ENCODE measurements around the gene TMEM198.

Gene TMEM198

DNA sequence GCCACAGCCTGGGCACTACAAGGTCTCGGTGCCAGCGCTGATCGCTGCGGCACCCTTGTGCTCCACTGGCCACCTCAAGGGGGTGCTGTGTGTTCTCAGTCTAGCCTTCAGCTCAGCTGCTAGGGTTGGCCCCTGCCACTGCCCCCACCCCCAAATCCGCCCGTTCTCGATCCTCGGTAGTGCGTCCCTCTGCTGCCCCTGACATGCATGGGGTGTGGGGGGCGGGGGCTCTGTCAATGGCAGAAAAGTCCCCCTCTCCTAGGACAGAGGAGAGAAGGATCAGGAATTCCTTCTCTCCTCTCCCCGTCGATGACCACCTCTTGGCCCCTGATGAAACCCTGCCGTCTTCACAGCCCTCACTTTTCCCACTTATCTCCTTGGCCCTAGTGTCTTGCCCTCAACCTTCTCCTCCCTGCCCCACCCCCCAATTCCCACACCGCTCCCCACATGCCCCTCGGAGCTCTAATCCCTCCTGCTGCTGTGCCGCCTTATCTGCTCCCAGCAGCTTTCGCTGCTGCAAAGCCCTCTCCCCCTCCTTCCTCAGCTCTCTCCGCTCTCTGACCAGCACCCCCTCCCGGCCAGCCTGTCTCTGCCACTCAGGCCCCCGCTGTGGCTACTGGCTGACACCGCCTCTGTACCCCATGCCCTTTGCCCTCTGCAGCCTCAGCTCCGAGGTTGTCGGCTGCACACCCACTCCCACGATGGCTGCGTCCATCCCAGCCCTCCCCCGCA lies 33.9 kb upstream of the TMEM198 start:
- peak; percentile 95 for DNase-seq

DNA sequence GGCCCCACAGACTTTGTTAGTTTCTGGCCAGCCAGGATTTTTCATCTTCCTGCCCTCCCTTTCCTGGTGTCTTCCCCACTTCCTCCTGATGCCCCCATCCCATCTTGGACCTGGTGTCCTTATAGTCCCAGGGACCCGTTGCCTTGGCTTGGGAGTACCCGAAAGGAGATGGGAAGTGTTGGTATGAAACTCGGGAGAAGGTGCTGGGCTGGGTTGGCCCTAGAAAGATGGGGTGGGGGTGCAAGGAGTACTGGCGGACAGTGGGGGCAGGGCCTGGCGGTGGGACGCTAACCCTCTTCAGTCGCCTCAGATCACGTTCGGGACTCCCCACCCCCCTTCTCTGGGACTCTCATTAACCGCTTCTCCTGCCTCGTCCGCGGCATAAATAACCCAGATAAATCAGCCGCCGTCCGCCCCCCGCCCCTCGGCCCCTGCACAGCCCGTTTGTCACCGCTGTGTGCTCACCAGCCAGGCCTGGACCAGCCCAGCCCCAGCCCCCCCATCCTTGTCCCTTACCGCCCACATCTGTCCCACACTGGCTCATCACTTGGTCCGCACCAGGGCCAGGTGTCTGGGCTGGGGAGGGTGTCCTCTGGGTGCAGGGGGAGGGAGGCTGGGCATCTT lies 33.2 kb upstream of the TMEM198 start:
- peak; percentile 35 for DNase-seq

DNA sequence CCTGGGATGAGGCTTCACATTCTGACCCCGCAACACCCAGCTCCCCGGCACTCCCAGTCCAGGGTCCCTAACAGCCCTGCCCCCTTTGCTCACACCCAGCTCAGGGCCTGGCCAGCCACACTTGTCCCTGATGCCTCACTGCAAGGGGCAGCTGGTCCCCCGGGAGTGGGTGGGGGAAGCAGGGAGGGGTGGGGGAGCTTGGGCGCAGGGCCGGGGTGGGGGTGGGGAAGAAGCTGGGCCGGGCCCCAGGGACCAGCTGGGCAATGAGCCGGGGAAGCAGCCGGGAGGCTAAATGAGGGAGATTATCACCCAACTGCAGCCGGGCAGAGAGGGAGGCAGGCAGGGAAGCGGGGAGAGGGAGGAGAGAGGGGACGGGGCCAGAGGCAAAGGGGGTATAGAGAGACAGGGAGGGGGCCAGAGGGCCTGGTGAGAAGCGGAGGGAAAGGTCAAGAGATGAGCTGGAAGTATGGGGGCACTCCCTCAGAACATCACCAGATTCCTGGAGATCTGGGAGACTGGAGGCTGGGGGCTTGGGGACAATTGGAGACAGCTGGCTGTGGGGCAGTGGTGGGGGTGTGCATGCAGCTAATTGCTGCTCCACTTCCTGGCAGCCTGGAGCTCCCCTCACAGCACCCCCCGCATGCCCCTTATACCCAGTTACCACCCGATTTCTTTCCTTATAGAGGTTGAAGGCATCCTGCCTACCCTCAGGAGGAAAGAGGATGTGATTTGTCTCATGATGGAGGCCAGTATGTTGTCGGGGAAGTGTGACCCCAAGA lies 32.1 kb upstream of the TMEM198 start:
- DNase-seq = peak; percentile 78

DNA sequence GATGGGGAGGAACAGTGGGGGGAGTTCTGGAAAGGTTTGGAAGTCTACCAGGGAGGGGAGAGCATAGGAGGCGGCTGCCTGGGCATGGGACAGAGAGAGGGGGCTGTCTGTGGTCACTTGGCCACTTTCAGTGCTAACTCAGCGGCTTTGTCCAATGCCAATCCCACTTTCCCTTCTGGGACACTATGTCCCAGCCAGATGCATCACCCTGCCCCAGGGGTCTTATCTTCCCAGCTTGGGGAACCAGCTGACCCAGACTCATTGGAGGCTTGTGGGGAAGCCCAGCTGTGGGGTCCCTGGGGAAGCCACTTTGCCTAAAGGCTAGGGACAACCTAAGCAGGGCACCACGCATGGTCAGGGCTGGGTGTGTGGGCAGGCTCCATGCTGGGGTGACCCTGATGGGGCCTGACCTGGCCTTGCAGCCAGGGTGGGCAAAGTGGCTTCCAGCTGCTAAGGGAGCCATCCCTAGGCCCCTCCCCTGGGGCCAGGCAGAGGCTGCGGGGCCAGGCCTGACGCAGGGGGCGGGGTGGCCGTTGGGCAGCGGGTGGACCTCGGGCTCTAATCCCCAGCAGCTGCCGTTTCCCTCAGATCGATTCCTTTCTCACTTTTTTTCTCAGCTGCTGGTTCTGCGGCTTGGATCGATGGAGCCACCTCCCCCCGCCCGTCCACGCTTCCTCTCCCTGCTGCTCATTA lies 31.2 kb upstream of the TMEM198 start:
- no peak for DNase-seq

DNA sequence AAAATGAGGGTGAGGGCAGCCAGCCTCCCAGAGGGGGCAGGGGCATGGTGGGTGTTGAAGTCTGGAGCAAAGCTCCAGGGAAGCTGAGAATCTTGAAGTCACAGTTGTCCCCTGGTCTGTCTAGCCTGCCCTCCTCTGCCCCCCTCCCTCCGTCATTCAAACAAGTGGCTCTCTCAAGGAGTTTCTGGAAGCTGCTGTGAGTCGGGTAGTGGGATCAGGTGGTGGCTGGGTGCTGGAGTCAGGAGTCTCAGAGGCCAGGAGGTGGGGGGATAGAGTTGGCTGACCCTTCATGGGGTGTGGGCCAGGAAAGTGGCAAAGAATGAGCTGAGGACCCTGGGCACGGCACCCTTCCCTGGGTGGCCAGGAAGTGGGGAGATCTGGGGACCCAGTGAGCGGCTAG lies 30.0 kb upstream of the TMEM198 start:
- DNase-seq = peak; percentile 46

DNA sequence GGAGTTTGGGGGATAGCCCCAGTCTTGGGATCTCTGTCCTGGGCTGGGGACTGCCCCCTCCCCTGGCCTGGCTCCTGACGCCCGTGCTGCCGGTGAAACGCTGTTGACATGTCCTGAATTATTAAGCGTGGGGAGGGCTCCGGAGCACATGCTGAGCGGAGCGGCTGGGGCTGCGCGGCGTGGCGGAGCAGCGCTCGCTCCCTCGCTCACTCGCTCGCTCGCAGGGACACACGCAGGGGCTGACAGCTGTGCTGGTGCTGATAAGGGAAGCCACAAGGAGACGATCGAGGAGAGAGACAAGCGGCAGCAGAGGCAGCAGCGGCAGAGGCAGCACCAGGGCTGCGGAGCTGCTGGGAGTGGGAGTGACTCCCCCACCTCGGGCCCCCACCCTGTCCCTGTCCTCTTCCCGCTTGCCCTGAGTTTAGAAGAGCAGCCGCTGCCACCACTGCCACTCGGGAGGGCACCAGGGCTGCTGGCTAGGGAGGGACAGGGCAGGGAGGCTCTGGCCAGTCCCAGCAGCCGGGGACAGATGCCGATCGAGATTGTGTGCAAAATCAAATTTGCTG lies 29.5 kb upstream of the TMEM198 start, which contains the start of gene ASIC4:
Gene ASIC4 (plus strand): TSS at position 287 of the 566 bp plus-strand sequence. CDS start 243 bp downstream, at position 530.
- peak; percentile 95 for DNase-seq

DNA sequence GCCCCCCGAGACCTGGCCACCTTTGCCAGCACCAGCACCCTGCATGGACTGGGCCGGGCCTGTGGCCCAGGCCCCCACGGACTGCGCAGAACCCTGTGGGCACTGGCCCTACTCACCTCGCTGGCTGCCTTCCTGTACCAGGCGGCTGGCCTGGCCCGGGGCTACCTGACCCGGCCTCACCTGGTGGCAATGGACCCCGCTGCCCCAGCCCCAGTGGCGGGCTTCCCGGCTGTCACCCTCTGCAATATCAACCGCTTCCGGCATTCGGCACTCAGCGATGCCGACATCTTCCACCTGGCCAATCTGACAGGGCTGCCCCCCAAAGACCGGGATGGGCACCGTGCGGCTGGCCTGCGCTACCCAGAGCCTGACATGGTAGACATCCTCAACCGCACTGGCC lies 29.0 kb upstream of the TMEM198 start:
- no peak for DNase-seq

DNA sequence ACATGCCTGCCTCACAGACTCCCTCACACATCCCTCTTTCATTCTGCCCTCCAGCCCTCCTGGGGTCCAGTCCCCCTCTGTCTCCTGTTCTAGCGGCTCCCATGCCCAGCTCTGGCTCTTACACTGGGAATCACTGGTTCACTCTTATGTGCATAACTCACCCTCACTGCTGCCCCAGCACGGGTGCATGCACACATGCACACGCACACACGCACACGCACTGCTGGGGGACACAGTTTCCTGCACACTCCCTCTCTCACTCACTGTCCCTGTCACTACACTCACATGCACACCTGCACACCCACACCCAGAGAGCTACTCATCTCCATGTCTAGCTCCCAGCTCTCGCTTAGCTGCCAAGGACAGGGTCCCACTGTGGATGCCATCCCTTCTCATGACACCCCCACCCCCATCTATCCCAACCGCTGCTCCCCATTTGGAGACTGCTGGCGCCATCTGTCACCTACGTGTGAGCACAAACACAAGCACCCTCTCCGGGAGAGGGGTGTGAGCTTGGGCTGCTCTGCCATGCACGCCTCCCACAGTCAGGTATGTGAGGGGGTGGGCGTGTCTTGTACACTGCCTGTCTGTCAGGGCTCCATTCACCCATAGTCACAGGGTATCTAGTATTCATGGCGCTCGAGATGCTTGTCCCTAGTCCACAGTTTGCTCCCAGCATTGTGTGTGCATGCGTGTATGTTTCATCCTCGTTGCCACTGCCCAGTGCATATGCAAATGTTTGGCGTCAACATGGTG lies 27.8 kb upstream of the TMEM198 start:
- DNase-seq = no peak

DNA sequence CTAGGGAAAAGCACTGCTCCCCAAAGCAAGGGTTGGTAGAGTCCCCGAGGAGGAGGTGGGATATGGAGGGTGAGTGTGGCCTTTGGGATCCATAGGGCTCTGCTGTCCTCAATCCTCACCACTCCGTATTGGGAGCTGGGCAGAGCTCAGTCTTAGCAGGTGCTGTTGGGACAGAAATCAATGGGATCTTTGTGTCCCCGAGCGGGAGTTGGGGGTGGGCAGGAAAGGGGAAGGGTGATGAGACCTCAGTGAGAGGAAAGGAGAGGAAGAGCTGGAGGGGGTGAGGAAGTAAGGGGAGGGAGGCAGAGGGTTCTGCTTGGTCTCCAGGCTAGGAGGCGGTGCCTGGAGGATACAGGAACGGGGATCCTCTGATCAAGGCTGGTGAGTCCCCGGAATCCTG lies 26.9 kb upstream of the TMEM198 start:
- DNase-seq = no peak

DNA sequence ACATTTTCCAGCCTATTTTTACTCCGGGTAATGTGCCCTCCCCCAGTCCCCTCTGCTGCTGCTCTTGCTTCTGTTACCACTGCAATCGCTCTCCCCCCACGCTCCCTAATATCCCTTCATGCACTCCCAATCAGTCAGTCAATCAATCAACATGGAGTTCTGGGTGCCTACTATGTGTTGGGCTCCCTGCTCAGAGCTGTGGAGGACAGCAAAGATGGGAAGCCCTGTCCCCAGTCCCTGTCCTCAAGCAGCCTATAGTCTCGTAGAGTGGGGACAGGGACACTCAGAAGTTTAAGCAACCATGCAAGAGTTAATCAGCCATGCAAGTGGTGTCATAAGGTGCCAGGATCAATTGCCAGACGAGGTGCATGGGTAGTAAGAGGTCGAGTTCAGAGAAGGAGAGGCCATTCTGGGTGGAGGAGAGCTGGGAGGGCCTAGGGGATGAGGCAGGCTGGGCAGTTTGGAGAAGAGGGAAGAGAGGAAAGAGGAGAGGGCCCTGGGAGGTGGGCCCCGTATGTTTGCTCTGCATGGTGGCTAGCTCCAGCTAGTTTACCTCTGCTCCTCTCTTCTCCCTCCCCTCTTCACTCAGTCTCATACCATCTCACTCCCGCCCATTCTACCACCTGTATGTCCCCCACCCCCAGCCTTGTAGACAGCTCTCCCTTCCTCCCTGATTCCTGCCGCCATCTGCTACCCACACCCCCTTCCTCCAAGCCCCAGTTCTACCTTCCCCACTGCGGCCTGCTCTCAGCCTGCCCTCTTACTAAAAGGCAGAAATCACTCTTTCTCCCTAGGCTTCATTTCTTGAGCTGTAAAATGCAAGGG lies 25.7 kb upstream of the TMEM198 start:
- no peak for DNase-seq

DNA sequence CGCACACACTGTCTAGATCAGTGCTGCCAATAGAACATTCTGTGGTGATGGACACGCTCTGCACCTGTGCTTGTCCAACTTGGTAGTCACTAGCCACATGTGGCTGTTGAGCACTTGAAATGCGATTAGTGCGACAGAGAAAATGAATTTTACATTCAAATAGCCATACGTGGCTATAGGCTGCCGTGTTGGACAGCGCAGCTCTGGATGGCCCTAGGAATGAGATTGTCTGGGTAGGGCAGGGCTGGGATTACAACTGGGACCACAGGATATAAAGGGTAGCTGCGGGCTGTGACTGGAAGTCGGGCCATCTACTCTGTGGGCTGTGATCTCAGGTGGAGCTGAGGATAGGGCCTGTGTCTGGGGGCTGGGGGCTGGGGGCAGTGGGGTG lies 24.3 kb upstream of the TMEM198 start:
- no peak for DNase-seq

DNA sequence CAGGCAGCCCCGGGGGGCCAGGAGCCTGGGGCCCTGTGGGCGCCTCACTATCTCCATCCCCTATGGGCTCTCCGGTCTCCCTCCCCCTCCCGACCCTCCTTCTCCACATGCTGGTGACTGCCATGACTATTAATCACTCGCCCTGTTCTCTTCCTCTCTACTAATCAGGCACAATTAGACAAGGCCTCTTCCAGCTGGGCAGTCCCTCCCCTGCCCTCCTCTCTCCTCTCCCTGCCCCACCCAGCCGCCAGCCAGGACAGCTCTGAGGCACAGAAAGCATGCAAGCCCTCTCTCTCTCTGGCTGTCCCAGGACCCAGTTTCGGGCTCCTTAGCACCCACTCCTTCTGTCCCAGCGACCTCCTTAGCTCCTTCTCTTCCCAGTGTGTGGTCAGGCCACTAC lies 23.7 kb upstream of the TMEM198 start:
- DNase-seq = peak; percentile 67

DNA sequence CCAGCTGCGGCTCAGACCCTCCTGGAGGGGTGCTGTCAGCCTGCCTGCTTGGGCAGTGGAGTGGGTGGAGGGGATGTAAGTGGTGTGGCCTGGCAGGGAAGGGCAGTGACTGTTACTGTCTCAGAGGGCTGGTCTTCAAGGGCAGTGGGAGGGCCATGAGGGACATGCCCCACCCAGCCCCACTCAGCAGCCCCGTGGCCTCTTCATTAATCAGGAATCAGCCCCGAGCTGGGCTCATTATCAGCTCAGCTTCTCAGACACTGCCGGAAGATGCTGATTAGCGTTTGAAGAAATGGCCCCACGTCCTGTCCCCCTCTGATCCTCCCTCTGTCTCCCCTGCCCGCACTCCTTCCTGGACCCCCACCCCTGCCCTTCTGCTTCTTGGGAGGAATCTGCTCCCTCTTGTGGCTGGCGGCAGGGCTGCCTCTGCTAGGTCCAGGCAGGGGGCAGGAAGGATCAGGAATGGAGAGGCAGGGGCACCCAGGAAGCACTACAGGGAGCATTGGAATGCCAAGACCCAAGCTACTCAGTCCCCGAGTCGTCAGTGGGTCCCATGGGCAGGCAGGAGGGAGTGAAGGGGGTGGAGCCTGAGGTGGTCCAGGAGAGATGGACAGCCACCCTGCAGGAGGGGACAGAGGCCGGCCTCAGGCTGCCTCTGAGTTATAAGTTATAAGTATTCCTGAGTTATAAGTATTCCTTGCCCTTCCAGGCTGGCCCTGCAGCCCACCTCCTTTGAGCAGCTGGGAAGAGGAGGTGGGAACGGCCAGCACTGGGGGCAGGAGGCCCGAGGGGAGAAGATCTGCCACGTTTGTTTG lies 22.6 kb upstream of the TMEM198 start:
- peak; percentile 83 for DNase-seq

DNA sequence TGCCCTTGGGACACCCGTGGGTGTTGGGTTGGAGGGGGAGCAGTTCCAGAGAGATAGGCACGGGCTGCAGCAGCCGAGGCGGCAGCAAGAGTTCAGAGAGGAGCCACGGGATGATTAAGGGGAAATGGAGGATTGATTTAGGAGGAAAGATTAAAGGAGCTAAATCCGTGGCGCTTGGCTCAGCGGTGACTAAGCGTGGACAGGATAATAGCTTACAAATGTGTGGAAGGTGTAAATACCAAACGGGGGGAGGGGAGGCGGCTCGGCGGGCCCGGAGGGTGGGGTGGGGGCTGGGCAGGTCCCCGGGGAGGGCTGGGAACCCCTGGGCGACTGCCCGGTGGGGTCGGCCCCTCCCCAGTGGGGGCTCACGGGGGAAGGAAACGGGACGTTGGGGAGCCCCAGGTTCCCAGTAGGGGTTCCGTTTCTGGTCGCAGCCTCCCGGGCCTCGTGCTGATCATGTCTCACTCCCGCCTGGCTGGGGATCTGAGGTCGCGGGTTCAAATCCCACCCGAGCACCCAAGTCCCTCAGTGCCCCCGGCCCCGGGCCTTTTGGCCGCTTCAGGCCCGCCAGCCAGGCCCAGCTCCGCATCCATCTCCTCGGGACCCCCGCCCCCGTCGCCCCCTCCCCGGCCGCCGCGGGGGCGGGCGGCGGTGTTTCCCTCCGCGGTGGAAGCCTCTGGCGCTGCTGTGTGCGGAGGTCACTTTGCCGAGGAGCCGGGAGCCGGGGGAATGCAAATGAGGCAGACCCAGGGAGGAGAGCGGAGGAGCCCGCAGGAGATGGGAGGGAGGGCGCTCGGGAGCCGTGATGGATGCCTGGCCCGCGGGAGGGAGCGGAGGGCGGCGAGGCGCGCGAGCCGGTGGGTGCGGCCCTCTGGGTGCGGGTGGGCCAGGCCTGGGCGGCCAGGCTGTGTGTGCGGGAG lies 21.5 kb upstream of the TMEM198 start:
- DNase-seq = peak; percentile 50

DNA sequence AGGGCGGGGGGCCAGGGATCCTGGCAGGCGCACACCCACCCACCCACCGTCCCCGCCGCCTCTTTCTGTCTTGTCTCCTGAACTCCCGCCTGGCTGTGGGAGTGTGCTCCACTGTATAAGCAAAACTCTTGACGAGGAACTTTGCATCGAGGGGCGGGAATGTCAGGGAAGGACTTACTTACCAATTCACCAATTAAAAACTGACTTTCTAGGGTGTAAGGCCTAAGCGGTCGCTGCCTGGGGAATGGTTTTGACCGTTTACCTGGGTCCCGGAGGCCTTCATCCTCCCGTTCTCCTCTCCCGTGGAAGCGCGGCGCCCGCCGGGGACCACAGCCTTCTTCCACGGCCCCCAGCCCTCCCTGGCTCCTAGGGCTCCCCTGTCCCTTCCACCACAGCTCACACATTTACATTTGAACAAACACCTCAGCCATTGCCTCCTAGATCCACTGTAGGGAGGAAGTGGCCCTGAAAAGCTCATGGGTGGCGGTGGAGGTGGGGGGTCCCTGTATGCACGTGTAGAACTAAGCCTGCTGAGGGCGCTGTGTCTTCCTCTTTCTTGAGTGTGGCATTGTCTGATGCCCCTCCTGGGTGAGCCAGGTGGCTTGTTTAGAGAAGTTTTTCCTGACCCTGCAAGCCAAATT lies 20.7 kb upstream of the TMEM198 start:
- peak; percentile 42 for DNase-seq

DNA sequence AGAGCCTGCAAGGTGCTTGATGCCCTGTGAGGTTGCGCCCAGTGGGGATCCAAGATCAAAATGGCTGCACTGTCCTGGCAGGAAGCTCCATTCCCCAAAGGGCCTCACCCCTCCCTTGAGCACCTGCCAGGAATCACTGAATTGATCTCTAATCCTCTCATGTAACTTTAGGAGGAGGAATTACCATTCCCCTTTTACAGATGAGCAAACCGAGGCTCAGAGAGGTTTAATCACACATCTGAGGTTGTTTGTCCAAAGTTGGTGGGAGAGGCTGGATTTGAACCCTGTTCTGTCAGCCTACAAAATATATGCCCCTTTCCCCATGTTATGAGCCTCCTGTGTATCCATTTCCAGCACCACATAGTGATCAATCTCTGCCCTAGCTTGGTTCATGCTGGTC lies 19.0 kb upstream of the TMEM198 start:
- no peak for DNase-seq

DNA sequence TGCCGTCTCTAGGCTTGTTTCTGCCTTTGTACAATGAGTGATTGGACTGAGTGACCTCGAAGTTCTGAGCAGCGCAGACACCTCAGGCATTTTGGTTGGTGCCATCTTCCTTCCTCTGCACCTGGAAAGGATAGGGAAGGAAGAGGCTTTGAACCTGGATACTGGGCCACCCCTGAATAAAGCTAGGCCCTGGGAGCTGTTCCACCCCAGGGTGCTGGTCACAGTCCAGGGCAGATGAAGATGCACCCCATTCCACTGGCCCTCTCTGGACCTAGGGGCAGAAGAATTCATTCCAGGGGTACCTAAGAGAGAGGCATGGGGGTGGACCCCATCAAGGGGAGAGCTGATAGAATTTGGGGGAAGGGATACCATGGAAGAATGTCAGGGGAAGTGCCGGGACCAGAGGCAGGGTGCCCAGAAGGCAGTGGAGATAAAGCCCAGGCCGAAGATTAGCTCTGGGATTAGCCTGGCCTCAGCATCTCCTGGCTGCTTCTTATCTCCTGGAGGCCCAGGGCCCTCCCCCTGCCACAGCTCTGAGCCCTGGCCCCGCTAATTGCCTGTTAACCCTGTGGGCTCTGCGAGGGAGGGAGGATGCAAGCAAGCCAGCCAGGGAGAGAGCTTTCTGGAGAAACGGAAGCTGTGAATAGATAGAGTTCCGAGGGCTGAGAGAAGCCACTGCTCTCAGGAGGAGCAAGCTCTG lies 18.1 kb upstream of the TMEM198 start:
- peak; percentile 90 for DNase-seq

Data from hematopoietic multipotent progenitor cell treated with erythropoietin and hydrocortisone succinate and interleukin-3 and kit ligand, for 6 days (in vitro differentiated cells).